Neural progenitor cell (in vitro differentiated cells): ENCODE measurements around the gene ECEL1.

Experiments
- CTCF ChIP-seq: fragments of 200-600 bp; sonication (generic); IDR thresholded peaks from 2 replicates; pipeline ENCODE4 v1.5.1; 2017; ENCODE audit warnings: antibody characterized with exemption, mild to moderate bottlenecking
- EZH2 ChIP-seq: fragments of 200-600 bp; sonication (generic); IDR thresholded peaks from 2 replicates; pipeline ENCODE4 v1.6.1; 2017; ENCODE audit warnings: antibody characterized with exemption, mild to moderate bottlenecking, moderate library complexity
- EZH2phosphoT487 ChIP-seq: fragments of 200-600 bp; sonication (generic); IDR thresholded peaks from 2 replicates; pipeline ENCODE4 v1.6.1; 2017; ENCODE audit warnings: antibody characterized with exemption

DNA sequence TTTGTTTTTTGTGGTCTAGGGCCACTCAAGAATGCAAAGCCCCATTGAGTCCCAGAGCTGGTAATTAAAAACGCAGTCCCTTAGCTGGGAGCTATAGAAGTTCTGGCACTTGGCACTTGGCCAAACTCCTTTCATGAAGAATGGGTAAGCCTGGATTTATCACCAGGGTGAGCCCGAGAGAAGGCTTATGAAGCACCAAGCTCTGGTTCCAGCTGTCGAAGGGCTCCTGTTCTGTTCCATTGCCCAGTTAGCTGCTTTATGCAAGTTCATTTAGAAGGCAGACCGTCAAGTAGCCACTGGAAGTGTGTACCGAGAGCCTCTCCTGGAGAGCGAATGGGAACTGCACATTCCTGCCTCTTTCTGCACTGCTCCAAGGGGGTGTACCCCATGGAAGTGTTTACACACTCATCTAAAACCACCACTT lies 14.2 kb downstream of the ECEL1 start:
- no peak for TF ChIP-seq CTCF
- TF ChIP-seq EZH2phosphoT487: no peak
- TF ChIP-seq EZH2: no peak
